GM12872 (cell line): ENCODE measurements around the gene GRB2.

Experiments used
- CTCF ChIP-seq: IDR thresholded peaks from 3 replicates; pipeline ENCODE4 v1.5.1; 2011; ENCODE audit warnings: low read depth, mild to moderate bottlenecking, low read length, moderate library complexity; ENCODE audit not compliant: insufficient read depth

Gene GRB2

GRCh38 chr17:75397217-75397616, 8.3 kb downstream of the GRB2 start:
- no peak for TF ChIP-seq CTCF

GRCh38 chr17:75396796-75397195, 8.7 kb downstream of the GRB2 start:
- TF ChIP-seq CTCF = no peak

GRCh38 chr17:75396025-75396424, 9.5 kb downstream of the GRB2 start:
- no peak for TF ChIP-seq CTCF

GRCh38 chr17:75394332-75394918, 11.1 kb downstream of the GRB2 start:
- no peak for TF ChIP-seq CTCF

- peak; percentile 24; the same call in 1 of the 3 replicates for TF ChIP-seq CTCF
Measured at GRCh38 chr17:75393523-75394331, 11.8 kb downstream of the GRB2 start.

GRCh38 chr17:75392559-75392958, 12.9 kb downstream of the GRB2 start:
- TF ChIP-seq CTCF = no peak

GRCh38 chr17:75390982-75391381, 14.5 kb downstream of the GRB2 start:
- TF ChIP-seq CTCF = no peak
